NB4 (cell line): ENCODE data around the gene INCENP.

Source experiments
- DNase-seq: peaks from one replicate; pipeline ENCODE4 v3.0.0; 2010; ENCODE audit warnings: low read depth
- H3K4me3 ChIP-seq: one replicate; pipeline ENCODE4 v1.5.1; 2011; ENCODE audit warnings: mild to moderate bottlenecking, low read depth, low read length, moderate library complexity
- MAX ChIP-seq: IDR thresholded peaks from 2 replicates; pipeline ENCODE4 v1.6.1; 2011; ENCODE audit warnings: low read depth, low read length
- MYC ChIP-seq: IDR thresholded peaks from 2 replicates; pipeline ENCODE4 v1.6.1; 2011; ENCODE audit warnings: low read depth, low read length
- POLR2A ChIP-seq: IDR thresholded peaks from 2 replicates; pipeline ENCODE4 v1.6.1; 2011; ENCODE audit warnings: mild to moderate bottlenecking; ENCODE audit not compliant: insufficient read length; ENCODE audit errors: extremely low read depth
- TF ChIP-seq, protein P1 (sequence below): IDR thresholded peaks from one replicate; pipeline ENCODE4 v1.5.1; 2012; ENCODE audit warnings: low read depth, low read length

INCENP gene

DNA sequence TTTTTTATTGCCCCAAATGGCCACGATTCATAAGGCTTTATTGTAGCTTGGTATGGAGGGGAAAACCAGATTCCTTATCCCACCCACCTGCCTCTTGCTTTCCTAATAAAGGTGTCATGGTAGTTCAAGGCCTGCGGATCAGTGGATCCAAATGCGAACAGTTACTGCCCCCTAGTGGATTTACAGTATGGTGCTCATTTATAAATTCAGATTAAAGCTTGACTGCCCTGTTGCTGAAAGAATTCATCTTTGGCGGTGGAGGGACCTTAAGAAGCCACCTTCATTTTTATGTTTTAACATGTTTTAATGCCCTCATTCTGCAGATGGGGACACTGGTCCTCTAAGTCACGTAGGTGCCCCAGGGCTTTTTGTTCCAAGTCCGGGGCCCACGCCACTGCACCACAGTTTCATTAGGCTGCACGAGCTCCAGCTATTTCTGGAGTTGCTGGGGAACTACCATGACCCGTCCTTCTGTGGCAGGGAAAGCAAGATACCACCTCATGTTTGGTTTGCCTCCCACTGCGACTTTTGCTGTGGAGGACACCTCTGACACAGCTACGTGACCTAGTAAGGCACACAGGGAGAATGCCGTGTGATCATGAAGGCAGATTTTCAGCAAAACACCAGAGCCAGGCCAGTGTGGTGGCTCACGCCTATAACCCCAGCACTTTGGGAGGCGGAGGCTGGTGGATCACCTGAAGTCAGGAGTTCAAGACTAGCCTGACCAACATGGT is 15.6 kb upstream of the INCENP start:
- no peak overlapping the region for H3K4me3 ChIP-seq
- peak; percentile 77 for DNase-seq
- TF ChIP-seq, protein P1, sequence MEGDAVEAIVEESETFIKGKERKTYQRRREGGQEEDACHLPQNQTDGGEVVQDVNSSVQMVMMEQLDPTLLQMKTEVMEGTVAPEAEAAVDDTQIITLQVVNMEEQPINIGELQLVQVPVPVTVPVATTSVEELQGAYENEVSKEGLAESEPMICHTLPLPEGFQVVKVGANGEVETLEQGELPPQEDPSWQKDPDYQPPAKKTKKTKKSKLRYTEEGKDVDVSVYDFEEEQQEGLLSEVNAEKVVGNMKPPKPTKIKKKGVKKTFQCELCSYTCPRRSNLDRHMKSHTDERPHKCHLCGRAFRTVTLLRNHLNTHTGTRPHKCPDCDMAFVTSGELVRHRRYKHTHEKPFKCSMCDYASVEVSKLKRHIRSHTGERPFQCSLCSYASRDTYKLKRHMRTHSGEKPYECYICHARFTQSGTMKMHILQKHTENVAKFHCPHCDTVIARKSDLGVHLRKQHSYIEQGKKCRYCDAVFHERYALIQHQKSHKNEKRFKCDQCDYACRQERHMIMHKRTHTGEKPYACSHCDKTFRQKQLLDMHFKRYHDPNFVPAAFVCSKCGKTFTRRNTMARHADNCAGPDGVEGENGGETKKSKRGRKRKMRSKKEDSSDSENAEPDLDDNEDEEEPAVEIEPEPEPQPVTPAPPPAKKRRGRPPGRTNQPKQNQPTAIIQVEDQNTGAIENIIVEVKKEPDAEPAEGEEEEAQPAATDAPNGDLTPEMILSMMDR = peak; percentile 66
- TF ChIP-seq MYC (0 out of 2 replicates have a peak, but pooled peaks have one; percentile 40), POLR2A (no peak)

- H3K4me3 ChIP-seq = no peak overlapping the region
- DNase-seq = peak; percentile 50
- no peak for TF ChIP-seq POLR2A
- no peak for TF ChIP-seq MAX
- TF ChIP-seq, protein P1 = no peak
- TF ChIP-seq MYC = no peak
Measured at GRCh38 chr11:62108971-62109404, 14.8 kb upstream of the INCENP start.

DNA sequence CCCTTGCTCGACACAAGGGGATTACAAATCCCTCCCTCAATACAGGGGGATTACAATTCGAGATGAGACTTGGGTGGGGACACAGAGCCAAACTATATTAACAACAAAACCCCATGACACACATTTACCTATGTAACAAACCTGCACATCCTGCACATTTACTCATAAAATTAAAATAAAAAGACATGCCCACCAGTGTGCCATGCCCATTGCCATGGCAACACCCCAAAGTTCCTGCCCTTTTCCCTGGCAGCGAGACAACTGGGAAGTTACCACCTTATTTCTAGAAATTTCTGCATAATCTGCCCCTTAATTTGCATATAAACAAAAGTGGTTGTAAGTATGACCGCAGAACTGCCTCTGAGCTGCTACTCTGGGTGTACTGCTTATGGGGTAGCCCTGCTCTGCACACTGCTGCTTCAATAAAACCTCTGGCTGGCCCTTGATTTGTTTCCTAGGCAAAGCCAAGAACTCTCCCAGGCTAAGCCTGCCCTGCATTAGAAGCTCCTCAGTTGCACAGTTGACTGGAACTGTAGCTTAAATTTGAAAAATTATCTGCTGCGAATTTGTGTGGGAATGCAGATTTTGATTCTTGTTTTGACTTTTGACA is 8.6 kb upstream of the INCENP start:
- TF ChIP-seq MYC (no peak), MAX (no peak), POLR2A (no peak)
- TF ChIP-seq, protein P1 = no peak
- no peak overlapping the region for H3K4me3 ChIP-seq
- no peak for DNase-seq

GRCh38 chr11:62116451-62116850 is 7.4 kb upstream of the INCENP start:
- no peak for DNase-seq
- no peak for TF ChIP-seq MAX
- TF ChIP-seq POLR2A = no peak
- TF ChIP-seq, protein P1 = no peak
- no peak for TF ChIP-seq MYC
- no peak overlapping the region for H3K4me3 ChIP-seq

DNA sequence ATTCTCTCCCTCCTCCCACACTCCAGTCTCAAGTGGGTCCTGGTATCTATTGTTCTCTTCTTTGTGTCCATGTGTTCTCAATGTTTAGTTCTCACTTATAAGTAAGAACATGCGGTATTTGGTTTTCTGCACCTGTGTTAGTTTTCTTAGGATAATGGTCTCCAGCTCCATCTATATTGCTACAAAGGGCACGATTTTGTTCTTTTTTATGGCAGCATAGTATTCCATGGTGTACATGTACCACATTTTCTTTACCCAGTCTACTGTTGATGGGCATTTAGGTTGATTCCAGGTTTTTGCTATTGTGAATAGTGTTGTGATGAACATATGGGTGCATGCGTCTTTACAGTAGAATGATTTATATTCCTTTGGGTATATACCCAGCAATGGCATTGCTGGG is 4.2 kb upstream of the INCENP start:
- no peak overlapping the region for H3K4me3 ChIP-seq
- no peak for DNase-seq
- TF ChIP-seq, protein P1 = no peak
- TF ChIP-seq MAX (no peak), MYC (no peak), POLR2A (no peak)
